ENCODE measurements around the gene NACAD.

The NACAD gene

DNA sequence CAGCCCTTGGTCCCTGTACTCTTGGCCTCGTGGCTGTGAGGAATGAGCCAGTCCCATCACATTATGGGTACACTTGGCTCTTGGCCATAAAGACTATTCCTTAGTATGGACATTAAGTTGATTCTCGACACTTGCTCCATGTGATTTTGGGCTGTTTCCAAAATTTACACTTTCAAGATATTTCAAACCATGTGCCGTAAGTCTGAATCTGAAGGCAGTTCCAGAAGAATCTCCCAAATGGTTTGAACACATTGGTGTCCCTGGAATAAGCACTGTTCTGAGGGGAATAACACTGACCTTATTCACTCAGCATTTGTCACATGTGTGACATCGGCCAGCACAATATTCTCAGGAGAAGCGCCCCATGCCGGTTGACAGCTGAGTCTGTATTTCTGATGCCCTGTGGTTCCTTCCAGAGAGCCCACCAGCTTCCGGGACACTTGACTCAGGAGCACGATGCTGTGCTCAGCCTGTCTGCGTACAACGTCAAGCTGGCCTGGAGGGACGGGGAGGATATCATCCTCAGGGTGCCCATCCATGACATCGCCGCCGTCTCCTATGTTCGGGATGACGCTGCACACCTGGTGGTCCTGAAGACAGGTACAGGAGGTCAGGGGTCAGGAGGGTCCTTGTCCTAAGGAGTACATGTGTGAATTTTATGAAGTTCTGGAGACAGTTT, 24.6 kb downstream of the NACAD start:
- Histone ChIP-seq H2BK12ac (ENCODE audit: low read length) (no peak overlapping the region), H3K27me3 (ENCODE audit: control insufficient read depth in 3 of 3, insufficient read depth in 3 of 3, low read depth in 1 of 3, low read length in 3 of 3) (no peaks in the 10 kb centered on the region), H2BK15ac (ENCODE audit: low read length) (no peak overlapping the region), H3K4me3 (ENCODE audit: low read length in 2 of 2) (no peak overlapping the region), H3K4me1 (ENCODE audit: control insufficient read depth in 2 of 2, insufficient read depth in 1 of 2, low read depth in 1 of 2, low read length in 2 of 2) (no peaks in the 10 kb centered on the region), H2BK5ac (ENCODE audit: low read length) (no peak overlapping the region), H4K91ac (ENCODE audit: low read depth, low read length, poor library complexity) (no peak overlapping the region), H3K4ac (ENCODE audit: low read length) (no peak overlapping the region), H3K9me3 (replicated peaks in 1 of 2; ENCODE audit: control insufficient read depth in 2 of 2, insufficient read depth in 1 of 2, low read depth in 1 of 2, low read length in 2 of 2) (peaks cover 0 to 2% of the 10 kb centered on the region in 2 donors), H2AK5ac (ENCODE audit: low read depth, low read length) (no peak overlapping the region), H3K18ac (ENCODE audit: low read length) (no peak overlapping the region), H4K8ac (ENCODE audit: low read depth, low read length) (no peak overlapping the region), H2AFZ (ENCODE audit: low read length) (no peak overlapping the region), H3K36me3 (replicated peaks in 1 of 2; ENCODE audit: control insufficient read depth in 2 of 2, insufficient read depth in 2 of 2, low read length in 2 of 2) (peaks cover 27 to 57% of the 10 kb centered on the region in 2 donors), H3K23ac (ENCODE audit: low read depth, low read length, poor library complexity) (no peak overlapping the region), H3K9ac (ENCODE audit: low read depth, low read length, poor library complexity) (no peak overlapping the region), H3K14ac (ENCODE audit: low read length) (no peak overlapping the region), H3K4me2 (ENCODE audit: insufficient read depth, low read length, poor library complexity, severe bottlenecking) (no peak overlapping the region), H2BK120ac (ENCODE audit: low read depth, low read length) (no peak overlapping the region), H3K27ac (replicated peaks; ENCODE audit: low read length) (no peak overlapping the region), H3K79me1 (ENCODE audit: low read depth, low read length) (no peaks in the 10 kb centered on the region)
- DNase-seq (ENCODE audit: low spot score) = no peak
- WGBS, 2 donors (ENCODE audit: extremely low coverage in 2 of 2, insufficient read length in 2 of 2, insufficient replicate concordance in 1 of 2) = no CpG with 5 or more reads among the region's 16 CpGs

DNA sequence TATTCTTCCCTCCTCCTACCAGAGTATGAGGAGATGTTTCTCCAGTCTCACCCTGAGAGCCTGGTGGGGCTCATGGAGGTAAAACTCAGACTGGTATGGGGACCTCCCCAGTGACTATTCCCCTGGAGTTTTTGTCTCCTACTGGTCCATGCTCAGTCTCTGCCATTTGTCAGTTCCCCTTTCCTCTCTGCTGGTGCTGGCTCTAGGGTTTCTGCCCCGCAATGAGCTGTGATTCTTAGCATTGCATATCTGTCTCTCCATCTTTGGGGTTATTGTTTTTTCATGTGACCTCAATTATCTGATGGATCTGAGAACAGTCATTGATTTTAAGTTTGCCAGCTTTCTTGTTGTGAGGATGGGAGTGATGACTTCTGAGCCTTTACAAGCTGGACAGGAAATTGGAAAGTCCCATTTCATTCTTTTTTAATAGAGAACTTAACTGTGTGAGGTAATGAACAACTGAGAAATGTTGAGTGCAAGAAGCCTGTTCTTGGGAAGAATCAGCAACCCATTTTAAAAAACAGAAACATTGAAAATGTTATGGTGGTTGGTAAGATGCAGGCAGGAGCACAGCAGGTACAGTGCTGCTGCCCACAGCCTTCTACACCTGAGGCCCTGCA, 26.9 kb downstream of the NACAD start:
- H3K36me3 ChIP-seq (replicated peaks in 1 of 2; ENCODE audit: control insufficient read depth in 2 of 2, insufficient read depth in 2 of 2, low read length in 2 of 2) = peaks cover 18 to 44% of the 10 kb centered on the region in 2 donors
- H3K27ac ChIP-seq (replicated peaks; ENCODE audit: low read length) = no peak overlapping the region
- H3K4me3 ChIP-seq (ENCODE audit: low read length in 2 of 2) = no peak overlapping the region
- no peak overlapping the region for H2BK12ac ChIP-seq (ENCODE audit: low read length)
- no peak overlapping the region for H3K9ac ChIP-seq (ENCODE audit: low read depth, low read length, poor library complexity)
- no peak overlapping the region for H3K4me2 ChIP-seq (ENCODE audit: insufficient read depth, low read length, poor library complexity, severe bottlenecking)
- H3K23ac ChIP-seq (ENCODE audit: low read depth, low read length, poor library complexity) = no peak overlapping the region
- H3K4me1 ChIP-seq (ENCODE audit: control insufficient read depth in 2 of 2, insufficient read depth in 1 of 2, low read depth in 1 of 2, low read length in 2 of 2) = no peaks in the 10 kb centered on the region
- H4K8ac ChIP-seq (ENCODE audit: low read depth, low read length) = no peak overlapping the region
- H3K79me1 ChIP-seq (ENCODE audit: low read depth, low read length) = no peaks in the 10 kb centered on the region
- H3K4ac ChIP-seq (ENCODE audit: low read length) = no peak overlapping the region
- H2AK5ac ChIP-seq (ENCODE audit: low read depth, low read length) = no peak overlapping the region
- H3K18ac ChIP-seq (ENCODE audit: low read length) = no peak overlapping the region
- no peak overlapping the region for H2BK5ac ChIP-seq (ENCODE audit: low read length)
- no peak overlapping the region for H2BK120ac ChIP-seq (ENCODE audit: low read depth, low read length)
- peaks cover 0 to 2% of the 10 kb centered on the region in 2 donors for H3K9me3 ChIP-seq (replicated peaks in 1 of 2; ENCODE audit: control insufficient read depth in 2 of 2, insufficient read depth in 1 of 2, low read depth in 1 of 2, low read length in 2 of 2)
- no peak overlapping the region for H4K91ac ChIP-seq (ENCODE audit: low read depth, low read length, poor library complexity)
- no peak overlapping the region for H2BK15ac ChIP-seq (ENCODE audit: low read length)
- no peaks in the 10 kb centered on the region for H3K27me3 ChIP-seq (ENCODE audit: control insufficient read depth in 3 of 3, insufficient read depth in 3 of 3, low read depth in 1 of 3, low read length in 3 of 3)
- no peak overlapping the region for H2AFZ ChIP-seq (ENCODE audit: low read length)
- DNase-seq (ENCODE audit: low spot score) = no peak
- WGBS, 2 donors (ENCODE audit: extremely low coverage in 2 of 2, insufficient read length in 2 of 2, insufficient replicate concordance in 1 of 2) = no CpG with 5 or more reads among the region's 1 CpG
- no peak overlapping the region for H3K14ac ChIP-seq (ENCODE audit: low read length)

DNA sequence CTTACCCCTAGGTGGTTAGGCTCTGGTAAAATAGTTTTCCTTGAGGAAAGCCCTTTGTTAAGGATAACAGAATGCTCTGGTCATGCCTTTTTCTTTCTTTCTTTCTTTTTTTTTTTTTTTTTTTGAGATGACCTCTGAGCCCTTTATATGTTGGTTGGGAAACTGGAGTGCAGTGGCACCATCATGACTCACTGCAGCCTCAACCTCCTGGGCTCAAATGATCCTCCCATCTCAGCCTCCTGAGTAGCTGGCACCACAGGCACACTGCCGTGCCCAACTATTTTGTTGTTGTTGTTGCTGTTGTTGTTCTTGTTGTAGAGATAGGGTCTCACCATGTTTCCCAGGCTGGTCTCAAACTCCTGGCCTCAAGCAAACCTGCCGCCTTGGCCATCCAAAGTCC, 27.4 kb downstream of the NACAD start:
- H3K4me1 ChIP-seq (ENCODE audit: control insufficient read depth in 2 of 2, insufficient read depth in 1 of 2, low read depth in 1 of 2, low read length in 2 of 2) = no peaks in the 10 kb centered on the region
- H3K9me3 ChIP-seq (replicated peaks in 1 of 2; ENCODE audit: control insufficient read depth in 2 of 2, insufficient read depth in 1 of 2, low read depth in 1 of 2, low read length in 2 of 2) = peaks cover 0 to under 1% of the 10 kb centered on the region in 2 donors
- no peak overlapping the region for H4K8ac ChIP-seq (ENCODE audit: low read depth, low read length)
- H2AFZ ChIP-seq (ENCODE audit: low read length) = no peak overlapping the region
- WGBS, 2 donors (ENCODE audit: extremely low coverage in 2 of 2, insufficient read length in 2 of 2, insufficient replicate concordance in 1 of 2) = no CpG with 5 or more reads among the region's 2 CpGs
- no peaks in the 10 kb centered on the region for H3K79me1 ChIP-seq (ENCODE audit: low read depth, low read length)
- no peak overlapping the region for H3K9ac ChIP-seq (ENCODE audit: low read depth, low read length, poor library complexity)
- H2BK12ac ChIP-seq (ENCODE audit: low read length) = no peak overlapping the region
- DNase-seq (ENCODE audit: low spot score) = no peak
- no peak overlapping the region for H4K91ac ChIP-seq (ENCODE audit: low read depth, low read length, poor library complexity)
- no peak overlapping the region for H2BK5ac ChIP-seq (ENCODE audit: low read length)
- no peak overlapping the region for H2BK120ac ChIP-seq (ENCODE audit: low read depth, low read length)
- H2AK5ac ChIP-seq (ENCODE audit: low read depth, low read length) = no peak overlapping the region
- no peak overlapping the region for H3K4me3 ChIP-seq (ENCODE audit: low read length in 2 of 2)
- no peak overlapping the region for H3K27ac ChIP-seq (replicated peaks; ENCODE audit: low read length)
- no peak overlapping the region for H3K4me2 ChIP-seq (ENCODE audit: insufficient read depth, low read length, poor library complexity, severe bottlenecking)
- H3K23ac ChIP-seq (ENCODE audit: low read depth, low read length, poor library complexity) = no peak overlapping the region
- no peak overlapping the region for H3K14ac ChIP-seq (ENCODE audit: low read length)
- no peaks in the 10 kb centered on the region for H3K27me3 ChIP-seq (ENCODE audit: control insufficient read depth in 3 of 3, insufficient read depth in 3 of 3, low read depth in 1 of 3, low read length in 3 of 3)
- H2BK15ac ChIP-seq (ENCODE audit: low read length) = no peak overlapping the region
- H3K18ac ChIP-seq (ENCODE audit: low read length) = no peak overlapping the region
- peaks cover 16 to 40% of the 10 kb centered on the region in 2 donors for H3K36me3 ChIP-seq (replicated peaks in 1 of 2; ENCODE audit: control insufficient read depth in 2 of 2, insufficient read depth in 2 of 2, low read length in 2 of 2)
- no peak overlapping the region for H3K4ac ChIP-seq (ENCODE audit: low read length)

DNA sequence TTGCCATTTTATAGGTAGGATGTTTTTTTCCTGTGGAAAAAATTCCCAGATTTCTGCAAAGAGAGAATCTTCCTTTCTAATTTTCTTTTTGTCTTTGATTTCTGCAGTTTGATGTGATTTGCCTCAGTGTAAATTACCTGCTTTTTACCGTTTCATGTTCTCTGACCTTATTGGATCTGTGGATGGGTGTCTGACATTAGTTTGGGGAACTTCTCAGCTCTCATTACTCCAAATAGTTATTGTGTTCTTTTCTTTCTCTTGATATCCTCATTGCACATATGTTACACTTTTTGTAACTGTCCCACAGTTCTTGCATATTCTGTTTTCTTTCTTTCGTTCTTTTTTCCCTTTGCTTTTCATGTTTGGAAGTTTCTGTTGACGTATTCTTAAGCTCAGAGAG, 28.5 kb downstream of the NACAD start:
- no peak overlapping the region for H2AFZ ChIP-seq (ENCODE audit: low read length)
- no peak overlapping the region for H2AK5ac ChIP-seq (ENCODE audit: low read depth, low read length)
- H3K18ac ChIP-seq (ENCODE audit: low read length) = no peak overlapping the region
- no peak overlapping the region for H3K27ac ChIP-seq (replicated peaks; ENCODE audit: low read length)
- H3K4ac ChIP-seq (ENCODE audit: low read length) = no peak overlapping the region
- no peaks in the 10 kb centered on the region for H3K27me3 ChIP-seq (ENCODE audit: control insufficient read depth in 3 of 3, insufficient read depth in 3 of 3, low read depth in 1 of 3, low read length in 3 of 3)
- H3K14ac ChIP-seq (ENCODE audit: low read length) = no peak overlapping the region
- no peak overlapping the region for H3K23ac ChIP-seq (ENCODE audit: low read depth, low read length, poor library complexity)
- H2BK120ac ChIP-seq (ENCODE audit: low read depth, low read length) = no peak overlapping the region
- no peak overlapping the region for H2BK15ac ChIP-seq (ENCODE audit: low read length)
- no peak overlapping the region for H4K8ac ChIP-seq (ENCODE audit: low read depth, low read length)
- no peaks in the 10 kb centered on the region for H3K4me1 ChIP-seq (ENCODE audit: control insufficient read depth in 2 of 2, insufficient read depth in 1 of 2, low read depth in 1 of 2, low read length in 2 of 2)
- WGBS, 2 donors (ENCODE audit: extremely low coverage in 2 of 2, insufficient read length in 2 of 2, insufficient replicate concordance in 1 of 2) = no CpG with 5 or more reads among the region's 3 CpGs
- no peaks in the 10 kb centered on the region for H3K9me3 ChIP-seq (replicated peaks in 1 of 2; ENCODE audit: control insufficient read depth in 2 of 2, insufficient read depth in 1 of 2, low read depth in 1 of 2, low read length in 2 of 2)
- no peak overlapping the region for H2BK5ac ChIP-seq (ENCODE audit: low read length)
- DNase-seq (ENCODE audit: low spot score) = no peak
- H3K79me1 ChIP-seq (ENCODE audit: low read depth, low read length) = no peaks in the 10 kb centered on the region
- H2BK12ac ChIP-seq (ENCODE audit: low read length) = no peak overlapping the region
- H3K9ac ChIP-seq (ENCODE audit: low read depth, low read length, poor library complexity) = no peak overlapping the region
- H4K91ac ChIP-seq (ENCODE audit: low read depth, low read length, poor library complexity) = no peak overlapping the region
- no peak overlapping the region for H3K4me3 ChIP-seq (ENCODE audit: low read length in 2 of 2)
- H3K36me3 ChIP-seq (replicated peaks in 1 of 2; ENCODE audit: control insufficient read depth in 2 of 2, insufficient read depth in 2 of 2, low read length in 2 of 2) = peaks cover 13 to 30% of the 10 kb centered on the region in 2 donors
- H3K4me2 ChIP-seq (ENCODE audit: insufficient read depth, low read length, poor library complexity, severe bottlenecking) = no peak overlapping the region

All from neuronal stem cell (in vitro differentiated cells).